Spleen (tissue), 7 donors: ENCODE measurements around the gene MFN2.

ENCODE experiments used
- POLR2A ChIP-seq, 3 donors: fragments of 450-650 bp; IDR thresholded peaks; one replicate each; pipeline ENCODE4 v1.5.1; 2017; ENCODE audit warnings: antibody characterized with exemption in 3 of 3, mild to moderate bottlenecking in 1 of 3
- POLR2AphosphoS5 ChIP-seq, 3 donors: sonication (generic); formaldehyde crosslinking; IDR thresholded peaks; one replicate each; pipeline ENCODE4 v1.5.1; 2017; ENCODE audit warnings: antibody characterized with exemption in 3 of 3
- TF ChIP-seq, protein P1 (sequence below), 11 experiments: fragments of 200-600 bp in 7 of 11; fragments of 450-650 bp in 4 of 11; sonication (generic) in 4 of 11; IDR thresholded peaks in 8 of 11; conservative IDR thresholded peaks in 3 of 11; 1 replicate in 7 of 11; 2 replicates in 4 of 11; pipeline versions ENCODE4 v1.4.0 to v1.8.0; 2016 to 2021; ENCODE audit warnings: antibody characterized with exemption in 11 of 11, inconsistent platforms in 4 of 11, mild to moderate bottlenecking in 1 of 11
- donor health status: DM: no; HTN: no; CAD: no; lungs with moderate emphysema.
- donor health status: DM: no; HTN: no; CAD: no.
- donor health status: DM: no; HTN: no; CAD: no.

DNA sequence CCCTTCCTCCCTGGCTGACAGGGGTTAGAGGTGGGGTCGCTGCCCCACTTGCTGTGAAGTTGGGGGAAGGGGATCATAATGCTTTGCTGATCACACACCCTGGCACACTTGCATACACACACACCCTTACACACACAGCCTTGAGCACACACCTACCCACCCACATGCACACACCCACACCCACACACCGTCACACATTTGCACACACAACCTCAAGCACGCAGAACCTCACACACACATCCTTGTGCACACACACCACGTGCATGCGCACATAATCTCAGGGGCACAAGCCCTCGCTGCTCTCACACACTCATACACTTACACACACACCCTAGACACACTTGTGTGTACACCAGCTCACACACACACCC is 66.5 kb downstream of the MFN2 start:
- TF ChIP-seq POLR2A (IDR thresholded peaks at IDR 0.05) (no peak), POLR2AphosphoS5 (IDR thresholded peaks at IDR 0.05) (no peak)
- TF ChIP-seq, protein P1, sequence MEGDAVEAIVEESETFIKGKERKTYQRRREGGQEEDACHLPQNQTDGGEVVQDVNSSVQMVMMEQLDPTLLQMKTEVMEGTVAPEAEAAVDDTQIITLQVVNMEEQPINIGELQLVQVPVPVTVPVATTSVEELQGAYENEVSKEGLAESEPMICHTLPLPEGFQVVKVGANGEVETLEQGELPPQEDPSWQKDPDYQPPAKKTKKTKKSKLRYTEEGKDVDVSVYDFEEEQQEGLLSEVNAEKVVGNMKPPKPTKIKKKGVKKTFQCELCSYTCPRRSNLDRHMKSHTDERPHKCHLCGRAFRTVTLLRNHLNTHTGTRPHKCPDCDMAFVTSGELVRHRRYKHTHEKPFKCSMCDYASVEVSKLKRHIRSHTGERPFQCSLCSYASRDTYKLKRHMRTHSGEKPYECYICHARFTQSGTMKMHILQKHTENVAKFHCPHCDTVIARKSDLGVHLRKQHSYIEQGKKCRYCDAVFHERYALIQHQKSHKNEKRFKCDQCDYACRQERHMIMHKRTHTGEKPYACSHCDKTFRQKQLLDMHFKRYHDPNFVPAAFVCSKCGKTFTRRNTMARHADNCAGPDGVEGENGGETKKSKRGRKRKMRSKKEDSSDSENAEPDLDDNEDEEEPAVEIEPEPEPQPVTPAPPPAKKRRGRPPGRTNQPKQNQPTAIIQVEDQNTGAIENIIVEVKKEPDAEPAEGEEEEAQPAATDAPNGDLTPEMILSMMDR (IDR thresholded peaks at IDR 0.05 in 8 of 11, conservative IDR thresholded peaks at IDR 0.05 in 3 of 11), result peak in 1 of 11 experiments; percentile 5
